ENCODE data around the gene RTN4IP1.

The RTN4IP1 gene

GRCh38 chr6:106558364-106558763 lies 70.9 kb downstream of the RTN4IP1 start:
- H3K4me3 ChIP-seq (ENCODE audit: low read depth, low read length), result no peak overlapping the region
- H3K4me1 ChIP-seq, result no peaks in the 10 kb centered on the region
- DNase-seq, result no peak
- H3K36me3 ChIP-seq, result no peaks in the 10 kb centered on the region
- no peaks in the 10 kb centered on the region for H3K27me3 ChIP-seq
- no peaks in the 10 kb centered on the region for H3K9me3 ChIP-seq
- TF ChIP-seq CTCF (IDR thresholded peaks at IDR 0.05; ENCODE audit: low read depth, low read length), result no peak

- DNase-seq, result no peak
- H3K9me3 ChIP-seq, result no peaks in the 10 kb centered on the region
- TF ChIP-seq CTCF (IDR thresholded peaks at IDR 0.05; ENCODE audit: low read depth, low read length), result no peak
- no peak overlapping the region for H3K4me3 ChIP-seq (ENCODE audit: low read depth, low read length)
- H3K27me3 ChIP-seq, result no peaks in the 10 kb centered on the region
- H3K36me3 ChIP-seq, result no peaks in the 10 kb centered on the region
- H3K4me1 ChIP-seq, result no peaks in the 10 kb centered on the region
These were observed 71.5 kb downstream of the RTN4IP1 start for GRCh38 chr6:106557837-106558236.

GRCh38 chr6:106556368-106556960 lies 72.8 kb downstream of the RTN4IP1 start:
- H3K36me3 ChIP-seq, result no peaks in the 10 kb centered on the region
- DNase-seq, result no peak

GRCh38 chr6:106555767-106556166 lies 73.5 kb downstream of the RTN4IP1 start:
- no peak for TF ChIP-seq CTCF (IDR thresholded peaks at IDR 0.05; ENCODE audit: low read depth, low read length)
- H3K4me3 ChIP-seq (ENCODE audit: low read depth, low read length), result no peak overlapping the region
- H3K4me1 ChIP-seq, result no peaks in the 10 kb centered on the region
- H3K36me3 ChIP-seq, result no peaks in the 10 kb centered on the region
- no peaks in the 10 kb centered on the region for H3K27me3 ChIP-seq
- DNase-seq, result no peak
- H3K9me3 ChIP-seq, result no peaks in the 10 kb centered on the region

More at GRCh38 chr6:106556368-106556960, 72.8 kb downstream of the RTN4IP1 start:
- TF ChIP-seq CTCF (IDR thresholded peaks at IDR 0.05; ENCODE audit: low read depth, low read length), result 0 out of 2 replicates have a peak, but pooled peaks have one; percentile 21
- Histone ChIP-seq H3K27me3 (no peaks in the 10 kb centered on the region), H3K4me3 (ENCODE audit: low read depth, low read length) (no peak overlapping the region), H3K4me1 (no peaks in the 10 kb centered on the region), H3K9me3 (no peaks in the 10 kb centered on the region)

- TF ChIP-seq CTCF (IDR thresholded peaks at IDR 0.05; ENCODE audit: low read depth, low read length), result no peak
- no peaks in the 10 kb centered on the region for H3K36me3 ChIP-seq
These were observed 75.9 kb downstream of the RTN4IP1 start for GRCh38 chr6:106553440-106553839.

GRCh38 chr6:106551155-106551554 lies 78.1 kb downstream of the RTN4IP1 start:
- TF ChIP-seq CTCF (IDR thresholded peaks at IDR 0.05; ENCODE audit: low read depth, low read length), result no peak
- Histone ChIP-seq H3K4me3 (ENCODE audit: low read depth, low read length) (no peak overlapping the region), H3K36me3 (no peaks in the 10 kb centered on the region), H3K4me1 (no peaks in the 10 kb centered on the region), H3K27me3 (no peaks in the 10 kb centered on the region), H3K9me3 (no peaks in the 10 kb centered on the region)
- DNase-seq, result no peak

More at GRCh38 chr6:106553440-106553839, 75.9 kb downstream of the RTN4IP1 start:
- Histone ChIP-seq H3K9me3 (no peaks in the 10 kb centered on the region), H3K4me1 (no peaks in the 10 kb centered on the region), H3K4me3 (ENCODE audit: low read depth, low read length) (no peak overlapping the region), H3K27me3 (no peaks in the 10 kb centered on the region)
- no peak for DNase-seq

All from BE2C (cell line).